Dendritic cell treated with granulocyte-macrophage colony-stimulating factor and Interleukin-4, amounts not matched to agents 40 ng/mL and 50 ng/mL, for 4 days (primary cell): Measurements from ENCODE around the gene PTPRO.

Experiments
- H3K27ac Mint-ChIP-seq: one replicate; pipeline ENCODE4 v1.8.0; 2022; ENCODE audit warnings: mild to moderate bottlenecking, mixed read lengths
- H3K27me3 Mint-ChIP-seq: one replicate; pipeline ENCODE4 v1.8.0; 2022; ENCODE audit warnings: mild to moderate bottlenecking, mixed read lengths
- H3K36me3 Mint-ChIP-seq: one replicate; pipeline ENCODE4 v1.8.0; 2022; ENCODE audit warnings: low read depth, mixed read lengths
- H3K4me1 Mint-ChIP-seq: one replicate; pipeline ENCODE4 v1.8.0; 2022; ENCODE audit warnings: low read depth, mixed read lengths
- H3K4me3 Mint-ChIP-seq: one replicate; pipeline ENCODE4 v1.8.0; 2022; ENCODE audit warnings: mild to moderate bottlenecking, moderate library complexity, mixed read lengths
- H3K9me3 Mint-ChIP-seq: one replicate; pipeline ENCODE4 v1.8.0; 2022; ENCODE audit warnings: mixed read lengths
- intact Hi-C: fragments of 100-400 bp; cut with micrococcal nuclease; formaldehyde crosslinking; loops from one replicate; pipeline ENCODE4 v1.15.0; 2022

The PTPRO gene

GRCh38 chr12:15323480-15323879 lies 1.2 kb downstream of the PTPRO start:
- Mint-ChIP-seq H3K27me3 (peaks cover 45% of the 10 kb centered on the region), H3K36me3 (no peaks in the 10 kb centered on the region), H3K27ac (no peak overlapping the region), H3K4me1 (no peaks in the 10 kb centered on the region), H3K9me3 (no peaks in the 10 kb centered on the region), H3K4me3 (no peak overlapping the region)
- intact Hi-C loops, result no loop called here

GRCh38 chr12:15329891-15330290 lies 7.6 kb downstream of the PTPRO start:
- no peak overlapping the region for H3K27ac Mint-ChIP-seq
- no peaks in the 10 kb centered on the region for H3K36me3 Mint-ChIP-seq
- H3K4me3 Mint-ChIP-seq, result no peak overlapping the region
- intact Hi-C loops, result no loop called here
- H3K9me3 Mint-ChIP-seq, result no peaks in the 10 kb centered on the region
- H3K27me3 Mint-ChIP-seq, result peaks cover 20% of the 10 kb centered on the region
- H3K4me1 Mint-ChIP-seq, result no peaks in the 10 kb centered on the region

GRCh38 chr12:15334225-15334624 lies 11.9 kb downstream of the PTPRO start:
- Mint-ChIP-seq H3K27ac (no peak overlapping the region), H3K27me3 (peaks cover 5% of the 10 kb centered on the region), H3K9me3 (no peaks in the 10 kb centered on the region), H3K4me1 (no peaks in the 10 kb centered on the region), H3K4me3 (no peak overlapping the region), H3K36me3 (no peaks in the 10 kb centered on the region)
- intact Hi-C loops, result no loop called here

- Mint-ChIP-seq H3K4me3 (no peak overlapping the region), H3K27ac (no peak overlapping the region), H3K27me3 (peaks cover 5% of the 10 kb centered on the region), H3K36me3 (no peaks in the 10 kb centered on the region), H3K9me3 (no peaks in the 10 kb centered on the region), H3K4me1 (no peaks in the 10 kb centered on the region)
- intact Hi-C loops, result no loop called here
These were observed 13.7 kb downstream of the PTPRO start for GRCh38 chr12:15335959-15336358.

- Mint-ChIP-seq H3K36me3 (no peaks in the 10 kb centered on the region), H3K27ac (no peak overlapping the region), H3K27me3 (peaks cover 5% of the 10 kb centered on the region), H3K4me3 (no peak overlapping the region), H3K4me1 (no peaks in the 10 kb centered on the region), H3K9me3 (no peaks in the 10 kb centered on the region)
- intact Hi-C loops, result no loop called here
These were observed 14.7 kb downstream of the PTPRO start for GRCh38 chr12:15336768-15337553.

- Mint-ChIP-seq H3K9me3 (no peaks in the 10 kb centered on the region), H3K4me3 (no peak overlapping the region), H3K27ac (no peak overlapping the region), H3K36me3 (no peaks in the 10 kb centered on the region), H3K4me1 (no peaks in the 10 kb centered on the region), H3K27me3 (peaks cover 2% of the 10 kb centered on the region)
- intact Hi-C loops, result no loop called here
These were observed 19.1 kb downstream of the PTPRO start for GRCh38 chr12:15341371-15341770.

GRCh38 chr12:15344561-15344960 lies 22.3 kb downstream of the PTPRO start:
- Mint-ChIP-seq H3K27me3 (peaks cover 1% of the 10 kb centered on the region), H3K4me3 (no peak overlapping the region), H3K9me3 (no peaks in the 10 kb centered on the region), H3K36me3 (no peaks in the 10 kb centered on the region), H3K4me1 (no peaks in the 10 kb centered on the region), H3K27ac (no peak overlapping the region)
- intact Hi-C loops, result no loop called here

- no peaks in the 10 kb centered on the region for H3K36me3 Mint-ChIP-seq
- intact Hi-C loops, result no loop called here
- H3K27me3 Mint-ChIP-seq, result peaks cover 1% of the 10 kb centered on the region
- no peak overlapping the region for H3K4me3 Mint-ChIP-seq
- no peak overlapping the region for H3K27ac Mint-ChIP-seq
- no peaks in the 10 kb centered on the region for H3K9me3 Mint-ChIP-seq
- H3K4me1 Mint-ChIP-seq, result no peaks in the 10 kb centered on the region
These were observed 24.2 kb downstream of the PTPRO start for GRCh38 chr12:15346488-15346887.

GRCh38 chr12:15350643-15351042 lies 28.3 kb downstream of the PTPRO start:
- Mint-ChIP-seq H3K36me3 (no peaks in the 10 kb centered on the region), H3K4me1 (no peaks in the 10 kb centered on the region), H3K27ac (no peak overlapping the region), H3K4me3 (no peak overlapping the region), H3K9me3 (no peaks in the 10 kb centered on the region), H3K27me3 (peaks cover 1% of the 10 kb centered on the region)
- intact Hi-C loops, result no loop called here

GRCh38 chr12:15355766-15356165 lies 33.5 kb downstream of the PTPRO start:
- intact Hi-C loops, result no loop called here
- Mint-ChIP-seq H3K4me3 (no peak overlapping the region), H3K27me3 (no peaks in the 10 kb centered on the region), H3K36me3 (no peaks in the 10 kb centered on the region), H3K4me1 (no peaks in the 10 kb centered on the region), H3K9me3 (no peaks in the 10 kb centered on the region), H3K27ac (no peak overlapping the region)

- H3K27ac Mint-ChIP-seq, result no peak overlapping the region
- no peak overlapping the region for H3K4me3 Mint-ChIP-seq
- H3K9me3 Mint-ChIP-seq, result no peaks in the 10 kb centered on the region
- H3K4me1 Mint-ChIP-seq, result no peaks in the 10 kb centered on the region
- intact Hi-C loops, result no loop called here
- H3K36me3 Mint-ChIP-seq, result no peaks in the 10 kb centered on the region
- H3K27me3 Mint-ChIP-seq, result no peaks in the 10 kb centered on the region
These were observed 34.6 kb downstream of the PTPRO start for GRCh38 chr12:15356951-15357364.

- no peak overlapping the region for H3K27ac Mint-ChIP-seq
- H3K27me3 Mint-ChIP-seq, result peaks cover 3% of the 10 kb centered on the region
- H3K9me3 Mint-ChIP-seq, result no peaks in the 10 kb centered on the region
- H3K36me3 Mint-ChIP-seq, result no peaks in the 10 kb centered on the region
- H3K4me1 Mint-ChIP-seq, result no peaks in the 10 kb centered on the region
- intact Hi-C loops, result no loop called here
- H3K4me3 Mint-ChIP-seq, result no peak overlapping the region
These were observed 42.2 kb downstream of the PTPRO start for GRCh38 chr12:15364221-15365160.

- intact Hi-C loops, result no loop called here
- Mint-ChIP-seq H3K9me3 (no peaks in the 10 kb centered on the region), H3K27me3 (peaks cover 3% of the 10 kb centered on the region), H3K4me3 (no peak overlapping the region), H3K36me3 (no peaks in the 10 kb centered on the region), H3K27ac (no peak overlapping the region), H3K4me1 (no peaks in the 10 kb centered on the region)
These were observed 46.5 kb downstream of the PTPRO start for GRCh38 chr12:15368812-15369211.

GRCh38 chr12:15372352-15372751 lies 50.0 kb downstream of the PTPRO start:
- H3K36me3 Mint-ChIP-seq, result no peaks in the 10 kb centered on the region
- intact Hi-C loops, result no loop called here
- H3K27ac Mint-ChIP-seq, result no peak overlapping the region
- H3K4me3 Mint-ChIP-seq, result no peak overlapping the region
- H3K9me3 Mint-ChIP-seq, result peaks cover 23% of the 10 kb centered on the region
- no peaks in the 10 kb centered on the region for H3K4me1 Mint-ChIP-seq
- peaks cover 3% of the 10 kb centered on the region for H3K27me3 Mint-ChIP-seq
